Measurements from ENCODE around the gene KIF16B. TPM values are rescaled to one million over a fixed set of nuclear protein-coding genes. Genes with fewer than 3 reads are reported as not detected.

Gene KIF16B
- total RNA-seq, 1 experiment from 2014 or later: 16.6 TPM

DNA sequence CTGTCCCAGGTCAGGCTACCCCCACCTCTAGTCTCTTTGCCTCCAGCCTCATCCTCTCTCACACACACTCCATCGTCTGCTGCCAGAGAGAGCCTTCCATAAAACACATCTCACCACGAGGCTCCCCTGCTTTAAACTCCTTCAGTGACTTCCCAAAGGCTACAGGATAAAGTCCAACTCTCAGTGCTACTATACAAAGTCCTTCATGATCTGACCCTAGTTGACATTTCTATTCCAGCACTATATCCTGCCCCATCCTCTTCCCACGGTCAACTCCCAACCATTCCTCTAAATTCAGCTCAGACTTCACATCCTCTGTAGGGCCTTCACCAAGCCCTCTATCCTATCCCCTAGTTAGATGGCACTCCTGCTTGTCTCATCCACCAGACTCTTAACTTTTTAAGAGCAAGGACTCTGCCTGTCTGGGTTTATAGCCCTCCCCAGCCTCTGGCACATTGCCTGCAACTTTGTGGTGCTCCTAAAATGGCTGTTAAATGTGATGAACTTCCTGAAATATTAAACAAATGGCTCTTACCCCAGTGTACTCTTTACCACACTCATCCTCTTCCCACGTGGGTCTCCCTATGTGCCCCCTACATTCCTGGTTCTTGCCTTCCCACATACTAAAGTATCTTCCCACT, 36.1 kb downstream of the KIF16B start:
- CTCF ChIA-PET: no interaction called here
- no peak overlapping the region for H3K4me3 ChIP-seq (ENCODE audit: low read depth in 2 of 2, low read length in 2 of 2)
- no peaks in the 10 kb centered on the region for H3K9me3 ChIP-seq (ENCODE audit: control insufficient read depth, insufficient read depth, low read depth, low read length)
- DNase-seq (ENCODE audit: low read depth, low spot score): no peak
- no peaks in the 10 kb centered on the region for H3K27me3 ChIP-seq (ENCODE audit: control insufficient read depth, insufficient read depth, low read length)
- TF ChIP-seq CTCF (IDR thresholded peaks at IDR 0.05): no peak
- TF ChIP-seq, protein P1, sequence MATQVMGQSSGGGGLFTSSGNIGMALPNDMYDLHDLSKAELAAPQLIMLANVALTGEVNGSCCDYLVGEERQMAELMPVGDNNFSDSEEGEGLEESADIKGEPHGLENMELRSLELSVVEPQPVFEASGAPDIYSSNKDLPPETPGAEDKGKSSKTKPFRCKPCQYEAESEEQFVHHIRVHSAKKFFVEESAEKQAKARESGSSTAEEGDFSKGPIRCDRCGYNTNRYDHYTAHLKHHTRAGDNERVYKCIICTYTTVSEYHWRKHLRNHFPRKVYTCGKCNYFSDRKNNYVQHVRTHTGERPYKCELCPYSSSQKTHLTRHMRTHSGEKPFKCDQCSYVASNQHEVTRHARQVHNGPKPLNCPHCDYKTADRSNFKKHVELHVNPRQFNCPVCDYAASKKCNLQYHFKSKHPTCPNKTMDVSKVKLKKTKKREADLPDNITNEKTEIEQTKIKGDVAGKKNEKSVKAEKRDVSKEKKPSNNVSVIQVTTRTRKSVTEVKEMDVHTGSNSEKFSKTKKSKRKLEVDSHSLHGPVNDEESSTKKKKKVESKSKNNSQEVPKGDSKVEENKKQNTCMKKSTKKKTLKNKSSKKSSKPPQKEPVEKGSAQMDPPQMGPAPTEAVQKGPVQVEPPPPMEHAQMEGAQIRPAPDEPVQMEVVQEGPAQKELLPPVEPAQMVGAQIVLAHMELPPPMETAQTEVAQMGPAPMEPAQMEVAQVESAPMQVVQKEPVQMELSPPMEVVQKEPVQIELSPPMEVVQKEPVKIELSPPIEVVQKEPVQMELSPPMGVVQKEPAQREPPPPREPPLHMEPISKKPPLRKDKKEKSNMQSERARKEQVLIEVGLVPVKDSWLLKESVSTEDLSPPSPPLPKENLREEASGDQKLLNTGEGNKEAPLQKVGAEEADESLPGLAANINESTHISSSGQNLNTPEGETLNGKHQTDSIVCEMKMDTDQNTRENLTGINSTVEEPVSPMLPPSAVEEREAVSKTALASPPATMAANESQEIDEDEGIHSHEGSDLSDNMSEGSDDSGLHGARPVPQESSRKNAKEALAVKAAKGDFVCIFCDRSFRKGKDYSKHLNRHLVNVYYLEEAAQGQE (IDR thresholded peaks at IDR 0.05; ENCODE audit: insufficient read depth in 1 of 2, low read depth in 2 of 2, low read length in 1 of 2): no peak
- no peak for ATAC-seq
- intact Hi-C loops (cut with micrococcal nuclease; ENCODE audit: unreplicated experiment) (no loop called here), in situ Hi-C loops (cut with HindIII; ENCODE audit: low pct_unique_long_range_greater_than_20kb, low sequenced_read_pairs) (no loop called here)
- POLR2A ChIA-PET: no interaction called here
- no peaks in the 10 kb centered on the region for H3K36me3 ChIP-seq (ENCODE audit: control insufficient read depth, insufficient read depth, low read length)
- BruUV-seq (replicated peaks): no TSS peak
- no peak overlapping the region for H3K27ac ChIP-seq (ENCODE audit: low read length)
- no peaks in the 10 kb centered on the region for H3K4me1 ChIP-seq (ENCODE audit: control insufficient read depth, insufficient read depth, low read length)

- ChIA-PET POLR2A (no interaction called here), CTCF (no interaction called here)
- DNase-seq (ENCODE audit: low read depth, low spot score): no peak
- H3K36me3 ChIP-seq (ENCODE audit: control insufficient read depth, insufficient read depth, low read length): no peaks in the 10 kb centered on the region
- H3K4me3 ChIP-seq (ENCODE audit: low read depth in 2 of 2, low read length in 2 of 2): no peak overlapping the region
- in situ Hi-C loops (cut with HindIII; ENCODE audit: low pct_unique_long_range_greater_than_20kb, low sequenced_read_pairs) (no loop called here), intact Hi-C loops (cut with micrococcal nuclease; ENCODE audit: unreplicated experiment) (no loop called here)
- TF ChIP-seq POLR2AphosphoS5 (IDR thresholded peaks at IDR 0.05; ENCODE audit: low read depth, low read length) (no peak), SIN3A (IDR thresholded peaks at IDR 0.05; ENCODE audit: borderline replicate concordance, insufficient read depth, low read depth, low read length) (no peak)
- TF ChIP-seq, protein P1 (IDR thresholded peaks at IDR 0.05; ENCODE audit: insufficient read depth in 1 of 2, low read depth in 2 of 2, low read length in 1 of 2): no peak
- no peak for ATAC-seq
- no peaks in the 10 kb centered on the region for H3K27me3 ChIP-seq (ENCODE audit: control insufficient read depth, insufficient read depth, low read length)
- no TSS peak for BruUV-seq (replicated peaks)
- peaks cover 8% of the 10 kb centered on the region; the same call in 1 of the 2 replicates for H3K4me1 ChIP-seq (ENCODE audit: control insufficient read depth, insufficient read depth, low read length)
- no peak overlapping the region for H3K27ac ChIP-seq (ENCODE audit: low read length)
- no peaks in the 10 kb centered on the region for H3K9me3 ChIP-seq (ENCODE audit: control insufficient read depth, insufficient read depth, low read depth, low read length)
These were observed 38.0 kb downstream of the KIF16B start for GRCh38 chr20:16535277-16535676.
